ENCODE data around the gene TTC7B. TPM values are rescaled to one million over a fixed set of nuclear protein-coding genes. Genes with fewer than 3 reads are reported as not detected.

TTC7B gene
- total and polyA plus RNA-seq, 7 donors, result 5.5 to 70.9 (median 46.8) TPM

GRCh38 chr14:90569201-90569600, 247.0 kb downstream of the TTC7B start:
- Histone ChIP-seq H3K36me3 (no peaks in the 10 kb centered on the region), H3K27ac (peak overlapping the region; percentile 59 to 81 (median 73)), H3K4me3 (no peak overlapping the region), H3K4me1 (peaks cover 0 to 49% (median 35%) of the 10 kb centered on the region in 4 donors), H3K9me3 (no peaks in the 10 kb centered on the region), H3K27me3 (no peaks in the 10 kb centered on the region)
- intact Hi-C loops (cut with DNase I), result no loop called here
- no peak for DNase-seq
- no peak for TF ChIP-seq POLR2AphosphoS5 (IDR thresholded peaks at IDR 0.05)
- TF ChIP-seq EP300 (IDR thresholded peaks at IDR 0.05), result no peak
- TF ChIP-seq CTCF (IDR thresholded peaks at IDR 0.05), result no peak
- no peak for TF ChIP-seq POLR2A (IDR thresholded peaks at IDR 0.05)
- WGBS, 2 donors, result 83 to 91% methylated on average over 5 of the region's 5 CpGs

- DNase-seq, result peak; percentile 60
- H3K27me3 ChIP-seq, result no peaks in the 10 kb centered on the region
- H3K9me3 ChIP-seq, result no peaks in the 10 kb centered on the region
- no peak for TF ChIP-seq POLR2A (IDR thresholded peaks at IDR 0.05)
- no peak for TF ChIP-seq EP300 (IDR thresholded peaks at IDR 0.05)
- TF ChIP-seq CTCF (IDR thresholded peaks at IDR 0.05), result no peak
- TF ChIP-seq POLR2AphosphoS5 (IDR thresholded peaks at IDR 0.05), result no peak
- 82 to 91% methylated on average over 3 of the region's 3 CpGs for WGBS, 2 donors
- H3K27ac ChIP-seq, result peak overlapping the region; percentile 59 to 81 (median 73)
- H3K4me1 ChIP-seq, result peaks cover 0 to 46% (median 31%) of the 10 kb centered on the region in 4 donors
- H3K36me3 ChIP-seq, result no peaks in the 10 kb centered on the region
- no peak overlapping the region for H3K4me3 ChIP-seq
- intact Hi-C loops (cut with DNase I), result no loop called here
Observed at GRCh38 chr14:90568405-90568804, 247.8 kb downstream of the TTC7B start.

DNA sequence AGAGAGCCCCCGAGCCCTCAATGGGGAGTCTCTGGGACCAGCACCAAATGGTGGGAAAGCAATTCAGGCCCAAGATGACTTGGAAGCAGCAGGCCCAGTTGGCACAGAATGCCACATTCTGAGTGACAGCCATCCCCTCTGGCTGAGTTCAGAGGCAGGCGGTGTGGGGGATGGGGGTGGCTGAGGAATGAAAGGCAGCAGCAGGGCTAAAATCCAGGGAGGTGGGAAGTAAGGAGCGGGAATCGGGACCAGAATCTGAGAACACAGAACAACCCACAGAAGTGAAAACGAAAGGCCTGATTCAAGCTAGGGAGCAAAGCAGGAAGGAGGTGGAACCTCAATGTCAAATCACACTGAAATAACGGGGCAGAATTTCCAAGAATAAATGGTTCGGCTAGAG, 248.2 kb downstream of the TTC7B start:
- Histone ChIP-seq H3K27ac (peak overlapping the region; percentile 59 to 81 (median 73)), H3K27me3 (no peaks in the 10 kb centered on the region), H3K4me1 (peaks cover 0 to 46% (median 31%) of the 10 kb centered on the region in 4 donors), H3K9me3 (no peaks in the 10 kb centered on the region), H3K4me3 (no peak overlapping the region), H3K36me3 (no peaks in the 10 kb centered on the region)
- TF ChIP-seq POLR2AphosphoS5 (IDR thresholded peaks at IDR 0.05) (no peak), EP300 (IDR thresholded peaks at IDR 0.05) (no peak), CTCF (IDR thresholded peaks at IDR 0.05) (no peak), POLR2A (IDR thresholded peaks at IDR 0.05) (no peak)
- intact Hi-C loops (cut with DNase I), result no loop called here
- 89 to 92% methylated on average over 7 of the region's 7 CpGs for WGBS, 2 donors
- peak; percentile 66 for DNase-seq

DNA sequence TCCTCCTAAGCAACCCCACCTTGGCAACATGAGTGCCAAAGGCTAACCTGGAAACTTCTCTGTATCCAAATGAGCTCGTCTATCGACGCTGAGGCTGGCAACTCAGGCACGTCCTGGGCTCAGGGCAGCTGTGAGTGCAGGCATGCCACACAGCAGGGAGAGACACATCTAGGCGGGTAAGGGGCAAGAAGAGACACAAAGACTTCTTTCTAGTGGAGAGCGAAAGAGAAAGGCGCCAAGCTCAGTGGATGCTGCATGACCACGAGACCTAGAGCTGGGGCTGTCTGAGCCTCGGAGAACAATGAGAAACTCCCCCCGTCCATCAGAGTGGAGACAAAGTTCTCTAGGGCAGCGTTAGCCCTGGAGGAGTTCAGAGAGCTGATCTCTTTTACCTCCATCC, 249.0 kb downstream of the TTC7B start:
- H3K4me1 ChIP-seq, result peaks cover 0 to 46% (median 31%) of the 10 kb centered on the region in 4 donors
- TF ChIP-seq CTCF (IDR thresholded peaks at IDR 0.05) (no peak), POLR2A (IDR thresholded peaks at IDR 0.05) (no peak), POLR2AphosphoS5 (IDR thresholded peaks at IDR 0.05) (no peak)
- 92 to 93% methylated on average over 11 of the region's 11 CpGs for WGBS, 2 donors

GRCh38 chr14:90566481-90566880, 249.7 kb downstream of the TTC7B start:
- 88 to 93% methylated on average over 4 of the region's 4 CpGs for WGBS, 2 donors
- Histone ChIP-seq H3K36me3 (peaks cover 0 to under 1% (median 0%) of the 10 kb centered on the region in 4 donors), H3K27me3 (no peaks in the 10 kb centered on the region), H3K27ac (peak overlapping the region in 3 of 4 donors; percentile 73 to 81 (median 73)), H3K4me3 (no peak overlapping the region), H3K4me1 (peaks cover 0 to 46% (median 31%) of the 10 kb centered on the region in 4 donors), H3K9me3 (no peaks in the 10 kb centered on the region)
- intact Hi-C loops (cut with DNase I), result no loop called here
- DNase-seq, result no peak
- TF ChIP-seq POLR2AphosphoS5 (IDR thresholded peaks at IDR 0.05) (no peak), CTCF (IDR thresholded peaks at IDR 0.05) (no peak), POLR2A (IDR thresholded peaks at IDR 0.05) (no peak), EP300 (IDR thresholded peaks at IDR 0.05) (no peak)

More for the DNA sequence above, 249.0 kb downstream of the TTC7B start:
- Histone ChIP-seq H3K9me3 (no peaks in the 10 kb centered on the region), H3K27me3 (no peaks in the 10 kb centered on the region), H3K36me3 (no peaks in the 10 kb centered on the region), H3K27ac (peak overlapping the region in 3 of 4 donors; percentile 73 to 81 (median 73)), H3K4me3 (no peak overlapping the region)
- no peak for DNase-seq
- intact Hi-C loops (cut with DNase I), result no loop called here
